ENCODE measurements around the gene SLC2A9.

- no peak for TF ChIP-seq POLR2AphosphoS5 (IDR thresholded peaks at IDR 0.05)
- TF ChIP-seq, protein P1, sequence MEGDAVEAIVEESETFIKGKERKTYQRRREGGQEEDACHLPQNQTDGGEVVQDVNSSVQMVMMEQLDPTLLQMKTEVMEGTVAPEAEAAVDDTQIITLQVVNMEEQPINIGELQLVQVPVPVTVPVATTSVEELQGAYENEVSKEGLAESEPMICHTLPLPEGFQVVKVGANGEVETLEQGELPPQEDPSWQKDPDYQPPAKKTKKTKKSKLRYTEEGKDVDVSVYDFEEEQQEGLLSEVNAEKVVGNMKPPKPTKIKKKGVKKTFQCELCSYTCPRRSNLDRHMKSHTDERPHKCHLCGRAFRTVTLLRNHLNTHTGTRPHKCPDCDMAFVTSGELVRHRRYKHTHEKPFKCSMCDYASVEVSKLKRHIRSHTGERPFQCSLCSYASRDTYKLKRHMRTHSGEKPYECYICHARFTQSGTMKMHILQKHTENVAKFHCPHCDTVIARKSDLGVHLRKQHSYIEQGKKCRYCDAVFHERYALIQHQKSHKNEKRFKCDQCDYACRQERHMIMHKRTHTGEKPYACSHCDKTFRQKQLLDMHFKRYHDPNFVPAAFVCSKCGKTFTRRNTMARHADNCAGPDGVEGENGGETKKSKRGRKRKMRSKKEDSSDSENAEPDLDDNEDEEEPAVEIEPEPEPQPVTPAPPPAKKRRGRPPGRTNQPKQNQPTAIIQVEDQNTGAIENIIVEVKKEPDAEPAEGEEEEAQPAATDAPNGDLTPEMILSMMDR (IDR thresholded peaks at IDR 0.05; ENCODE audit: poor library complexity, severe bottlenecking): no peak
- TF ChIP-seq REST (IDR thresholded peaks at IDR 0.05; ENCODE audit: borderline replicate concordance): no peak
- no peak for TF ChIP-seq MXI1 (conservative IDR thresholded peaks at IDR 0.05; ENCODE audit: poor library complexity, severe bottlenecking)
- no peak for TF ChIP-seq EP300 (conservative IDR thresholded peaks at IDR 0.05; ENCODE audit: poor library complexity, severe bottlenecking)
Measured at GRCh38 chr4:10028910-10029309, 7.6 kb upstream of the SLC2A9 start.
